Kidney glomerular epithelial cell (primary cell): ENCODE data around the gene RNF224.

Experiments used
- DNase-seq: peaks from one replicate; lab custom pipeline; 2025; lab: John Stamatoyannopoulos, UW

RNF224 gene

DNA sequence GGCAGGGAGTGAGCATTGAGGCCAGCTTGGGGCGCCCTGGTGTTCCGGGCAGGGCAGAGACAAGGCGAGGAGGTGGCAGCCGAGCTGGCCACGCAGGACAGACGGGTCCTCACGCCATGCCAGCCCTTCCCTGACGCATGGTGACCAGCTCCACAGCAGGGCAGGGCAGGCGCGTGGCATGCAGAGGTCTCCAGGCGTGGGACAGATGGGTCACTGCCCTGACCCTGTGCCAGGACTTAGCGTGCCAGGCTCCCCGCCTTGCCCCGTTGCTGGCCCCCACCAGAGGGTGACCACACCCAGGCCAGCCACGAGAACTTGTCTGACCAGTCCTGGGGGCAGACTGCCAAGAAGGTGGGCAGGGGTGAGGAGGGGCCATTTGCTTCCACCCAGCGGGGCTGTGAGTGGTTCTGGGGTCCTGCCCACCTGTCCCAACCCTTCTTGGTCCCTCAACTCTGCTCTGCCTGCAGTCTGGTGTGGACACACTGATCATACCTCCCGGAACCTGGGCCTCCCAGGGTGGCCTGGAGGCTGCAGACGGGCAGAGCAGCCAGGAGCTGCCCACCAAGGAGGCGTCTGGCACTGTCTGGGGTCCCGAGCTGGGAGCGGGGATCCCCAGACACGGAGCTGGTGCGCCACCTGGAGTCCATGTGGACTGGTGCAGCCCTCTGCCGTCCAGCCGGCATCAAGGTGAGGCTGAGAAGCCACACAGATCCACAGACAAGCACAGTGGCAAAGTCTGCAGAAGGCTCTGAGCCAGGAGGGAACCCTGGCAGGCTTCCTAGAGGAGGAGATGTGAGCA is at the start of gene RNF224:
Gene RNF224, plus strand, starts transcription at position 449 of the 799 bp plus-strand sequence. CDS start 834 bp downstream, outside the sequence.
- DNase-seq = peak; percentile 71

DNA sequence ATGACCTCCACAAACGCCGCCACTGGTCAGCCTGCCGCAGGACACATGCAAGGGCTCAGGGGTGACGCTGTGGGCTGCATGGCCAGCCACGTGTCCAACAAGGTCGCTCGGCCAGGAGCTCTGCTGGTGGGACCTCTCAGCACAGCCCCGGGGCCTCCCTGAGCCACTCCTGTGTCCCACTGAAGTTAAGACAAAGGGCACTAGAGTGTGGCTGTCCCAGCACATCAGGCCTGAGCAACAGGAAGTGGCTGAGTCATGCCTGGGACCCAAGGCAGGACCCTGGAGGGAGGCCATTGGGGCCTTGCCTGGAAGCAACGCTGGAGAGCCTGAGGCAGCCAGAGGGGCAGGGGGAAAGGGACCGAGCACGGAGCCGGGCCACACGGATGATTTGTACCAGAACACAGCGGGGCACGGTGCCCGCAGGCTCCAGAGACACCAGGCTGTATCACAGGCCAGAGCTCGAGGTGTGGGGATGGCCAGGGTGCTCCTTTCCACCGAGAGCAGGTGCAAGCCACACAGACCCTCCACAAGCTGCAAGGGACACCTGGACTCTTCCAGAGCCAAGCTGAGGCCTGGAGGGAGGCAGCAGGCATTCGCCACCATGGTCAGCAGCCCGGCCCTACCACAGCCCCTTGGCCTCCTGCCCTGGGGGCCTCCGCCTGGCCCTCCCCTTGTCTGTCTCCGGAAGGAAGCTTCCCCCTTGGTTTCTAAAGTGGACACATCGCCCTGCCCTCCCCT is 48.9 kb upstream of the RNF224 start:
- no peak for DNase-seq

DNA sequence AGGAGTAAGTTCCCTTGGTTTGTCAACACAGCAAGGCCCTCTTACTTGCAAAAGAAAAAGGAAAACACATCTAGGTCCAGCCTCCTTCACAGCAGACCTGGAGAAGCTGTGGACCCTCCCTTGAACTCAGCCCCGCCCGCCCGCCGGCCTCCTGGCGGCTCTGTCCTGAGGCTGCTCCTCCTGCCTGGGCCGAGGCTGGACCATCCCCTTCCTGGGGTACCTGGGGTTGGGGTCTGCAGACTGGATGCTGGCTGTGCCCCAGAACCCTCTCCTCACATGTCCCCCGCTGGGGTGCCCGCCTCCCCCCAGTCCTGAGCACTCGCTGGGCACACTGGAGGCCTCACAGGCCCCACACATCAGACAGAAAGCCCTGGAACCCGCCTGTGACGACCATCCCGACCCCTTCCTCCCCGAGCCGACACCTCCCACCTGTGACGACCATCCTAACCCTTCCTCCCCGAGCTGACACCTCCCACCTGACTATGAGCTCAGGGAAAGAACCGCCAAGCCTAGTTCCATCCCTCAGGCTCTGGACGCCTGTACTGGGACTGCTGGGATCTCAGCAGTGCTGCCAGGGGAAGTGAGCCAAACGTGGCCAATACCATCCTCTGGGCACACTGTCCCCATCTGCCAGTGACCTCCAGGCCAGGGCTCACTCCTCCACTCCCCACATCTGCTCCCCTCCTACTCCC is 48.2 kb upstream of the RNF224 start:
- DNase-seq = no peak

DNA sequence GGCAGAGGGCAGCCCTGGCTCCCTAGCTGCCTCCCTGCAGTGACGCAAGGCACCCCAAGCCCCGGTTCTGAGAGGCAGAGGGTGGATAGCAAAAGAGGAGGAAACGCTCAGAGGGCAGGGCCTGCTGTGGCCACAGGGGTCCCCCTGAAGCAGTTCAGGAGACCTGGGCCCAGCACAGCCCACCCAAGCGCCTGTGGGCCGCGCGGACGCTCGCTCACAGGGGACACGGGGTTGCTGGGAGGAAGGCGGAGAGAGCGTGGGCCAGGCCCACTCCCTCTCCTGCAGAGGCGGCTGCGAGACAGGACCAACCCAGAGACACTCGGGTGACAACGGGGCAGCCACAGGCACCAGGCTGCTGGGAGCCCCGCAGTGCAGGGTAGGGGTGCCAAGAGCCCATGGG is 47.5 kb upstream of the RNF224 start:
- no peak for DNase-seq

DNA sequence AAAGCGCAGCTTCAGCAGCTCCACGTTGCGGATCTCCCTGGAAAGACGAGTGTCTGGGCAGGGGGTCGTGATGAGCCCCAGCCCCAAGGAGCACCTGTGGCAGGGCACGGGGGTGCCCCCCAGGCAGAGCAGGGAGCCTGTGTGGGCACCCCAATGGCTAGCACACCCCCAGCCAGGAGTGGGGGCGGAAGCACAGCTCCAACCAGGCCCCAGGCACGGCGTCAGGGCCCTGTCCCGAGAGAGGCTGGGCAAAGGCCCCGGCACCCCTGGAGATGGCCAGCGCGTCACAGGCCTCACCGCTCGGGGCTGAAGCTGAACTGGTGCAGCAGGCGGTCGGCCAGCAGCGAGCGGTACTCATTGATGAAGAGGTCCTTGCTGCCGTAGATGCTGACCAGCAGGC is 46.8 kb upstream of the RNF224 start:
- no peak for DNase-seq

DNA sequence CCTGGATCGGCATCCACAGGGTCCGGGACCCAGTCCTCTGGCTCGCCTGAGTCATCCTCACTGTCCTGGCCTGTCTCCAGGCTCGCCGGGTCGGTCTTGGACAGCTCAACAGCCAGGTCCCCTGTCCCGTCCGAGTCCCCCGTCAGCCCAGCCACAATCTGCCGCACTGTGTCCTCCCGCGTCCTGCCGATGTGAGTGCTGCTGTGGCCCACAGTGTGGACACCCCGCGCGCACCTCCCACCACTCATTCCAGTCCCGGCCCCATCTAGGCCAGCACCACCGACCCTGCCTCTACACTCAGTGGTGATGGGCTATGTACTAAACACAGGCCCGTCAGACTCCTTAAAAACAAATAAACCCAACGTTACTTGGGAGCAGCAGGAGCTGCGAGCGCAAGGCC is 45.6 kb upstream of the RNF224 start:
- DNase-seq = no peak

DNA sequence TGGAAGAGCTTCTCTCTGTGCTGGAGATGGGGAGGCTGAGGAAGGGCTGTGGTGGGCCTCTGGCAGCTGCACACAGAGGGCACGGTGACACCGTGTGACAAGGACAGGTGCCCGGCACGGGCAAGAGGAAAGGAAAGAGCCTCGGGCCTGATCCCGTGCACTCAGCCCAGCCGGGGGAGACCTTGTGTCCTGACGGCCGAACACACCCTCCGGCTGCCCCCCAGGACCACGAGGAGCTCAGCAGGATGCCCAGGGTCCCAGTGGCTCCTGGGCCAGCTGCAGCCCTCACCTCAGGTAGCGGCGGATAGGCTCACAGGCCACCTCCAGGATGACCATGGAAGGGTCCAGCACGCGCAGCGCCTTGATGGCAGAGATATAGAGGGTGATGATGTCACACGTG is 44.5 kb upstream of the RNF224 start:
- no peak for DNase-seq

DNA sequence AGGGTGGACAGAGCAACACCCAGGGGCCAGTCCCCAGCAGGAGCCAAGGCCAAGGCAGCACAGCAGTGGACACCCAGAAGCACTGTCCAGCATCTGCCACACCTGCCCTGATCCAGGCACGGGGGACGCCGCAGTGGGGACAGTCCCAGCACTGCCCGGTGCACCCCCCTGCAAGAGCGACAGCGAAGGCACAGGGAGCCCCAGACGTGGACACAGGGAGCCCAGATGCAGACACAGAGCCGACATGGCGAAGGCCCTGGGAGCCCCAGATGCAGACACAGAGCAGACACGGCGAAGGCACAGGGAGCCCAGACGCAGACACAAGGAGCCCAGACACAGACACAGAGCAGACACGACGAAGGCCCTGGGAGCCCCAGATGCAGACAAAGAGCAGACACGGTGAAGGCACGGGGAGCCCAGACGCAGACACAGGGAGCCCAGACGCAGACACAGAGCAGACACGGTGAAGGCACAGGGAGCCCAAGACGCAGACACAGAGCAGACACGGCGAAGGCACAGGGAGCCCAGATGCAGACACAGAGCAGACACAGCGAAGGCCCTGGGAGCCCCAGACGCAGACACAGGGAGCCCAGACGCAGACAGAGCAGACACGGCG is 43.2 kb upstream of the RNF224 start:
- DNase-seq = no peak

DNA sequence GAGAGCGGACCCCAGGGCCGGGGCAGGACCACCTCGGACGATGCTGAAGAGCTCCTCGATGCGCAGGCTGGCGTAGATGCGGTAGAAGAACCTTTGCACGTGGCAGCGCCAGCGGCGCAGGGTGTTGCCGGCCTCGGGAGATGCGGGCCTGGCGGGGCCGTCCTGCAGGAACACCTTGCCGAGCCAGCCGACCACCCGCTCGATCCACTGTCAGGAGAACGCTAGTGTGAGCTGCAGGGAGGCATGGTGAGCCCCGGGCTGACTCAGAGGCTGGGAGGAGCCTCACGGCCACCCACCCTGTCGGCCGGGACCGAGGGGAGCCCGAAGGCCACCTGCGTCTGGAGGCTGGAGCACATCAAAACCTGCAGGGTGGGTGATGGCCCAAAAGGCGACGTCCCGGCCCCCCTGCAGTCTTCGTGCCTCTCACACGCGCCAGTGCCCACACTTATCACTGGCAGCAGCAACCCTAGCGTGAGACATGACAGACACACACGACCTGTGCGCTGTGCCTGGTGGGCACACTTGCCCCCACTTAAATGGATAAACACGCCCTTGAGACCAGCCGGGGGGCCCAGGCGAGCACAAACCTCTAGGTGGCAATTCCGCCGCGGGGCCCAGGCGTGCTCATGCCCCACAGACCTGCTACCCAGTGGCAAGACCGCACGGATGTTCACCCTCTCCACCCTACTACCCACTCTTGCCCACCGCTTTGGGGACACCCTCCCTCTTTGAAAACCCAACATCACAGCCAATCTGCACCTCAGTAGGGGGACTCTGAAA is 42.2 kb upstream of the RNF224 start:
- no peak for DNase-seq

DNA sequence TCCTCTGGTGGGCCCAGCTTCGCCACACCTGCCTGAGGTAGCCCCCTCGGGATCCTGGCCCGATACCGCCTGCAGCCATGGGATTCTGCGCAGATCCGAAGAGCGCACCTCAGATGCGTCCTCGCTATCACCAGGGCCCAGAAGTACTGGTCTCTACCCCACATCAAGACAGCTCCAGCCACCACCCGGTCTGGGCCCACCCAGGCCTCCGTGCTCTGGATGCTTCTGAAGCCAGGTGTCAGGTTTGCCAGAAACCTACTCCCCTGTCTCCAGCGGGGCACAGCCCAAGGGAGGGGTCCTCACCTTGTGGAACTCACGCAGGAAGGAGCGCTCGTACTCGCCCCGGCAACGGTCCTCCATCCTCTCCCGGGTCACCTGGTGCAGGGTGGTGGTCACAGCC is 41.4 kb upstream of the RNF224 start:
- DNase-seq = no peak

DNA sequence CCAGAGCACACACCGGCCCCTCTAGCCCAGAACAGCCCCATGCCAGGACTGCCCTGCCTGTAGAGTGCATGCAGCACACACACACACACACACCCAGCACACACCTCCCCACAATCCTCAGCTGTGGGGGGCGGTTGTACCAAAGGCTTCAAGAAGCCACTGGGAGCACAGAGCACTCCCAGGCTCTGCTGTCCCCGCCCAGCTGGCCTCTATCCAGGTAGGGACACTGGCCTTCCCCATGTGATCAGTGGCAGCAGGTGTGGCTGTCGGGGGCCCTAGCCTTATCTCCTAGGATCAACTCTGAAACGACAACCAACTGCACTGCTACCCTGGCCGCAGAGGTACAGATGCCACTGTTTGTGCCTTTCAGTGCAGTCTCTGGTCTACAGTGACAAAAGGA is 40.9 kb upstream of the RNF224 start:
- no peak for DNase-seq

DNA sequence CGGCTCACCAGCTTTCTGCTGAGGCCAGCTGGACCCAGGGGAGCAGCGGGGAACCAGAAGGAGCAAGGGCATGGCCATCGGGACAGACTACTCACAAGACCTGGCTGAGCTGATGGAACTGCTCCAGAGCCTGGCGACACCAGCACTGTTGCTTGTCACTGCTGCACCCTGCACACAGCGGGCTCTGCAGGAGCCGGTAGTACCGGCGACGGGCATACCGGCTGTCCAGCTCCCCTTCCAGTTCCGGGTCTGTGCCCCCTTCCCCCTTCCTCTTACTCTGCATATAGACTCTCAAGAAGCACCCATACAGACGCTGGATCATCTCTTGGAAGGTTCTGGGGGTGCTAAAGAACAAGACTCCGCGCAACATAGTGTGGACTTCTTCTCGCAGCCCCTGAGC is 39.9 kb upstream of the RNF224 start:
- no peak for DNase-seq

DNA sequence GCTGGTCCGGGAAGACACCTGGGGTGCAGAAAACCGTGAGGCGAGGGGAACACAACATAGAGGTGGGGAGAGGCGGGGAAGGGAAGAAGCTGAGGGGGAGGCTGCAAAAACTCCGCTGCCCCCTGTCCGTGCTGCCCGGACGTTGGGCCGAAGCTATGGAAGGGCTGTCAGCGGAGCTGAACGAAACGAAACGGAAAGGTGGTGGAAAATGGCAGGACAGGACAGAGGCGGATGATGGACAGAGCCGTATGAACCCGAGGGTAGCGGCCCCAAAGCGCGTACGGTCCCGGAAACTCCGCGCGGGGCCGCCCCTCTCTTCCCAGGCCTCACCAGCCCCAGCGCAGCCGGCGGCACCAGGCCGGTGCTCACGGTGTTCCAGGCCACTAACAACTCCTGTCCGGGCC is 39.2 kb upstream of the RNF224 start:
- no peak for DNase-seq

DNA sequence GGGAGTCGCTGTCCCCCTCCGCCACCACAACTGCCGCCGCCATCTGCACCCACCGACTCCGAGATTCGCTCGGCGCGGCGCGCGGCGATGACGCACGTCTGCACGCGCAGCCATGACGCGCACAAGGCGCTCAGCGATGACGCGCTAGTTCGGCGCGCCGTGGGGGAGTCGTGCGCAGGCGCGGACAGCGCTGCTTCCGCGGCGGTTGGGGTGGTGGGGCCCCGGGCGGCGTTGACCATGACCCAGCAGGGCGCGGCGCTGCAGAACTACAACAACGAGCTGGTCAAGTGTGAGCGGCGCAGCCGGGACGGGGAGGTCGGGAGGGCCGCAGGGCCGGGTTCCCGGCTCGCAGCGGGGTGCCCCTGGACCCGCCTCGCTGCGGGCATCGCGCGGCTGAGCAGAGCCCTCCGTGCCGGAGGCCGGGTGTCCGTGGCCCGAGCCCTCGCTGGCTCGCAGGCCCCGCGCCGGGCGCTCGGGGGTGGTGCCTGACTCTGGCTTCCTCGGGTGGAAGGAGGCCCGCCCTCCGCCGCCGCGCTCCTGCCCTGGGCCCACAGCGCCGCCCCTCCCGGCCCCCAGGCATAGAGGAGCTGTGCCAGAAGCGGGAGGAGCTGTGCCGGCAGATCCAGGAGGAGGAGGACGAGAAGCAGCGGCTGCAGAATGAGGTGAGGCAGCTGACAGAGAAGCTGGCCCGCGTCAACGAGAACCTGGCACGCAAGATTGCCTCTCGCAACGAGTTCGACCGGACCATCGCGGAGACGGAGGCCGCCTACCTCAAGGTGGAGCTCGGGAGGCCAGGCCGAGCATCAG is 38.6 kb upstream of the RNF224 start, which contains the start of the genes ANAPC2 and SSNA1:
Gene ANAPC2, minus strand, starts transcription at position 71 of the 807 bp plus-strand sequence. Its CDS starts 28 bp downstream, at position 43.
Gene SSNA1, plus strand, starts transcription at position 187 of the 807 bp plus-strand sequence. Its CDS starts 51 bp downstream, at position 238.
- DNase-seq = peak; percentile 77

DNA sequence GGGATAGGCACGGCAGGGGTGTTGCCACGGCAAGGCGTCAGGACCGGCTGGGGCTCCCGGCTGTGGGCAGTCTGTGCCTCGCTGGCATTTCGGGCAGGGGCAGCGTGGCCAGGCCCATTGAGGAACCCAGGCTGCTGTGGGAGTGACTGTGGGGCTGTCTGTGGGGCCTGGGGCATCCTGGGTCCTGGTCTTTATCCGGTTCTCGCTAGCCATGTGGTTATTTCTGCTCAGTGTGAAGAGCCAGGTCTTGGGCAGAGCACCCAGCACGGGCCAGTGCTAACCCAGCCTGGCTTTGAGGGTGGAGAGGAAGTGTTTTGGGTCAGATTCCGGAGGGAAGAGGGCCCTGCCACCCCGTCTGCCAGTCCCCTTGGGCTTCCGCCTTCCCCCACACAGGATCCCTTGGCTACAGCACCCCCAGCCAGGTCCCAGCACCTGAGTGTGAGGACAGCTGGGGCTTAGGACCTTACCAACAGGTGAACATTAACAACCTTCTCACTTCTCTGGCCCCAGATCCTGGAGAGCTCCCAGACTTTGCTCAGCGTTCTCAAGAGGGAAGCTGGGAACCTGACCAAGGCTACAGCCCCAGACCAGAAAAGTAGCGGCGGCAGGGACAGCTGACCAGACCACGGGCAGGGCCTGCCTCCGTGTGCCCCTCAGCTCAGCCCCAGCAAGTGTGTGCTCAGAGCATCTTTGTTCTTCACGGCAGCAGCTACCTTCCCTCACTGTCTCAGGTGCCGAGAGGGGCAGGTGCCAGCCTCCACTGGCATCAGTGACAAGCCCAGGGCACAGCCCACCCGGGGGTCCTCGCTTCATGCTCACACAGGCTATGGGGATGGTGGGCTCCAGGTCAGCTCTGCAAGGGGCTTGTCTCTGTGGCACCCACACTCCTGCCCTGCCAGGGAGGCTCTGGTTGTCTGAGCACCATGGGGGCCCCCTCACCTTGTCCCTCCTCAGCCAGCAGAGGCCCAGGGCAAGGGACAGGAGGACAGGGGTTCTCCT is 37.7 kb upstream of the RNF224 start:
- DNase-seq = no peak

DNA sequence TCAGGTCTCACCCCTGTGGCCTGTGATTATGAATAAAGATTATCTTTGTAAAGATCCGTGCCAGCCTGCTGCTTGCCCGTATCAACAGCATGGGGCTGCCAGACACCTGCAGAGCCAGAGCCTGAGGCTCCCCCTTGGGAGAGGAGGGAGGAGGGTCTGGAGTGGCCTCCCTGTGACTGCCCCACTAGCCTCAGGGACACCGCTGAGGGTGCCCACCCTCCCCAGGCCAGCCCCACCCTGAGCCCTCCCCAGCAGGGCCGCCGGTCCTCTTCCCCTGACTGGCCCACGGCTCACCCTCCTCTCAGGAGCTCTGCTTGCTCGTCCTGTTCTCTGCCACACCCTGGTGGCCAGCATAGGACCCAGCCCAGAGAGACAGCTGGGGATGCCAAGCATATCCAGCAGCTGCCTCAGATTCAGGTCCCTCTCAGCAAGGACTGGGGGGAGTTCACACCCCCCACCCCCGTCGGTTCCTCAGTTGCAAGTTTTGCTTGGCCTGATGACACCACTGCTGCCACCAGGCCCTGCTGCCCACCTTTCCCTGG is 36.9 kb upstream of the RNF224 start:
- no peak for DNase-seq

DNA sequence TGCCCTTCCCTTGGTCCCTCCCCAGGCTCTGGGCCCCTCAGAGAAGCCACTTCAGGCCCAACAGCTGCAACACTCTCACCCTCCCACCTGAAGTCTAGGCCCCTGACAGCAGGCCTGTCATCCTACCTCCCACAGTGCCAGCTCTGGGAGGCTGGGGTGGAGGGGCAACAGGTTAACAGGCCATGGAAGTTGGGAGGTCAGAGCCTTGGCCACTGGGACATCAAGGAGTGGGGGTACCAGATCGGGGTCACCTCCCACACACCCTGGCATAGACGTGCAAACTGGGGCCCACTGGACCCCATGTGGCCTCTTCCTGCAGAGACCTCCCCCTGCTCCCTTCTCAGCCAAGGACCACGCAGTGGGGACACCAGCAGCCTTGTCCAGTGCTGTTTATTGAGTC is 36.1 kb upstream of the RNF224 start:
- no peak for DNase-seq

DNA sequence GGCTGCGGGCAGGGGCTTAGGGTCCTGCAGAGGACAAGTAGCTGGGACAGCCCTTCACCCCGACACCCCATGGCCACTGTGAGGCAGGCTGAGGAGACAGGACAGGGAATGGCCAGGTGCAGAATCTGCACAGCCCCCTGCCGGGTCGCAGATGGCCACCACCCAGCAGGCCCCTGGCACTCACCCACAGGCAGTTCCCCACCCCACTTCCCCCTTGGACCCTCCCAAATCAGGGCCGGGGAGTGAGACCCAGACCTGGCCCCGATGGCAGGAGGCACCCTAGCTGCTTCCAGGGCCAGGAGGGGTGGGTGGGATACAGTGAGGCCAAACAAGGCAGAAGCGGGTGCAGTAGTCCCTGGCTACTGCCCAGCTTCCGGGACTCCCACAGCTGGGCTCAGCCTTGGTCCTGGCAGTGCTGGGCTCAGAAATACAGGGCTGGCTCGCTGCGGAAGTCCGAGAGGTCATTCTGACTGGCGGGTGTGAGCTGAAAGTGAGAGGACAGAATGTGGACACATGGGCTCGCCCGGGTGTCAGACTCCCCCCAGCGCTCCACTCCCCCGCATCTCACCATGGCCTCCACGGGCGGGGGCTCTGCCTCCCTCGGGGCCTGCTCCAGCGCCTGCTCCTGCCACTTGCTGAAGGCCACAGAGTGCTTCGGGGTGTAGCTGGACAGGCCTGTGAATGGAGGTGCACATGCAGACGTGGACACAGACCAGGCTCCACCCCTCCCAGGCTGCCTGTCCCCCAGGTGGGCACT is 35.4 kb upstream of the RNF224 start:
- no peak for DNase-seq
